LNCAP (cell line): ENCODE measurements around the gene ARL14EPL.

ENCODE experiments used
- TF ChIP-seq, protein P1 (sequence below): fragments of 450-650 bp; IDR thresholded peaks from 2 replicates; pipeline ENCODE4 v1.5.1; 2017; ENCODE audit warnings: mild to moderate bottlenecking

Gene ARL14EPL

GRCh38 chr5:116032094-116032517 is at the start of gene ARL14EPL:
Gene ARL14EPL, plus strand, starts transcription at chr5:116032472. Its CDS starts 18,994 bp downstream, at chr5:116051466.
- TF ChIP-seq, protein P1, sequence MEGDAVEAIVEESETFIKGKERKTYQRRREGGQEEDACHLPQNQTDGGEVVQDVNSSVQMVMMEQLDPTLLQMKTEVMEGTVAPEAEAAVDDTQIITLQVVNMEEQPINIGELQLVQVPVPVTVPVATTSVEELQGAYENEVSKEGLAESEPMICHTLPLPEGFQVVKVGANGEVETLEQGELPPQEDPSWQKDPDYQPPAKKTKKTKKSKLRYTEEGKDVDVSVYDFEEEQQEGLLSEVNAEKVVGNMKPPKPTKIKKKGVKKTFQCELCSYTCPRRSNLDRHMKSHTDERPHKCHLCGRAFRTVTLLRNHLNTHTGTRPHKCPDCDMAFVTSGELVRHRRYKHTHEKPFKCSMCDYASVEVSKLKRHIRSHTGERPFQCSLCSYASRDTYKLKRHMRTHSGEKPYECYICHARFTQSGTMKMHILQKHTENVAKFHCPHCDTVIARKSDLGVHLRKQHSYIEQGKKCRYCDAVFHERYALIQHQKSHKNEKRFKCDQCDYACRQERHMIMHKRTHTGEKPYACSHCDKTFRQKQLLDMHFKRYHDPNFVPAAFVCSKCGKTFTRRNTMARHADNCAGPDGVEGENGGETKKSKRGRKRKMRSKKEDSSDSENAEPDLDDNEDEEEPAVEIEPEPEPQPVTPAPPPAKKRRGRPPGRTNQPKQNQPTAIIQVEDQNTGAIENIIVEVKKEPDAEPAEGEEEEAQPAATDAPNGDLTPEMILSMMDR = peak; percentile 33; the same call in 1 of the 2 replicates

DNA sequence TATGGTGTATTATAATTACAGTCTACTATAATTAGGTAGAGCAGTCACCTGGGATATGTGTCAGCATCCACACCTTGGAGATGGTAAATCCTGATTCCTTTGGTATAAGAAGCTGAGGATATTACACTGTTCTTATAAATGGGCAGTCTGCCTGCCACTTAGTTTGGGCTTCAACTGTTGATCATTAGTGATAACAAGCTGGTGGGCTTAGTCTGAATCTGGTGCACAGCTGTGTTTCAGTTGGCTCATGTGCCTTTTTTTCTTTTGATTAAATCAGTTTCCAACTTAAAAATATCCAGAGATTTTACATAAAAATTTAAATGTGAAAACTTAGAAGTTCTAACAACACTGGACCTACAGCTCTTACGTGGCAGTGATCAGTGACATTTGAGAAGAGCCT is 48.8 kb upstream of the ARL14EPL start:
- TF ChIP-seq, protein P1 = no peak

- TF ChIP-seq, protein P1 = no peak
These were observed 46.2 kb upstream of the ARL14EPL start for GRCh38 chr5:115985802-115986757.

- TF ChIP-seq, protein P1 = no peak
These were observed 44.3 kb upstream of the ARL14EPL start for GRCh38 chr5:115988002-115988401.

DNA sequence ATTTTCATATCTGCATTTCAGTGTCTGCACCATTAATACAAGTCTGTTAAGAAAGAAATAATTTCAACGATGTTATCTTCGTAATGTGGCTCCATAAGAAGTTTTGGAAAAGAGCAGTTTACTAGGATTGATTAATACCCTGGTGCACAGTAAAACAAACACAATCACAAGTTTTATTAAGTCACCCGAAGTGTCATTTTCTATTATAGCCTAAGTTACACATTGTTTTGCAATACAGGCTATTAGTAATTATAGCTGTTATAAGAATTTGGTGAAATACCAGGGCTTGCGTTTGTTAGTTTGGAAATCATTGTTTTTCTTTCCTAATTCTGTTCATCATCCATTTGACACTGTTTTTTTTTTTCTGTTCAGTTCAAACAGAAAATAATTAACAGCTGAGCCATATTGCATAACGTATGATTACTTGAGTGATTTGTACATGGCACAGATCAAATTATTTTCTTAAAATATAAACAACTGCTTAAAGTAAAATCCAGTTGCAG is 39.4 kb upstream of the ARL14EPL start:
- TF ChIP-seq, protein P1 = no peak

- TF ChIP-seq, protein P1 = no peak
These were observed 36.9 kb upstream of the ARL14EPL start for GRCh38 chr5:115995351-115995750.

DNA sequence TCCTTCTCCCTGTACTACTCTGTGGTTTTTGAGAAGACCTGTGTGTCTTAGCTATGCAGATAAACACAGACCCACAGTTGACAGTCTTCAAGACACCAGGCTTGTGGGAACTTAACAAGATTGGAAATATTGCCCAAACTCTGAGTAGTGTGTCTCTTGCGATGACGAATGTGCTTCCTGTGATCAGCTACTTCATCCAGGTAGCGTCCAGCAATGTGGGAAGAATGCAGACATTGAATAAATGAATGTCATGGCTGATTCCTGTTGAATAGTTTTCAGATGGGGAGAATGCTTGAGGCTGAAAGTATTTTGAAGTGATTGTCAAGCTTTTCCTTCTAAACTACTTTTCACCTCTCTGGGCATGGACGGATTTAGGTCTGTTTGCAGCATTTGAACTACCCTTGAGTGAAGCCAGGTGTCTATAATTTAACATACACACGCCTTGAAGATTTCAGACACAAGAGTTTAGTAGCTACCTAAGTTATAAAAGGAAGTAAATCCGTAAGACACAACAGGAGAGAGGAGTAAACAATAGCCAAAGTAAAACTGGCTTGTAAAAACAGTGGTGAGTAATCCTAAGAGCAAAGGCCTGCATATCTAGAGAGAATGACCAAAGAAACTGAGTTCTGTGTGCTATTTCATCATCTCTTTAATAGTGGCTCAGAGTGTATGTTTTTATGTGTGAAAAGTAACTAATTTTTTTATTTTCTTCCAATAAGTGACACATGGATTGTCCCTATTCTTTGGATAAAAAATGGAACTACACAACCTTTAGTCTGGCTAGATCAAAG is 30.0 kb upstream of the ARL14EPL start:
- TF ChIP-seq, protein P1 = no peak
